Peyer's patch (tissue), 4 donors: ENCODE measurements around the gene ZNF679.

Source experiments
- POLR2A ChIP-seq, 2 donors: fragments of 450-650 bp; IDR thresholded peaks; one replicate each; pipeline ENCODE4 v1.5.1; 2017; ENCODE audit warnings: antibody characterized with exemption in 2 of 2, mild to moderate bottlenecking in 2 of 2, moderate library complexity in 2 of 2
- TF ChIP-seq, protein P1 (sequence below), 6 experiments: fragments of 450-650 bp in 4 of 6; fragments of 200-600 bp in 2 of 6; sonication (generic) in 1 of 6; IDR thresholded peaks; one replicate each; pipeline ENCODE4 v1.5.1; 2017 to 2019; ENCODE audit warnings: antibody characterized with exemption in 6 of 6, mild to moderate bottlenecking in 3 of 6, moderate library complexity in 1 of 6

DNA sequence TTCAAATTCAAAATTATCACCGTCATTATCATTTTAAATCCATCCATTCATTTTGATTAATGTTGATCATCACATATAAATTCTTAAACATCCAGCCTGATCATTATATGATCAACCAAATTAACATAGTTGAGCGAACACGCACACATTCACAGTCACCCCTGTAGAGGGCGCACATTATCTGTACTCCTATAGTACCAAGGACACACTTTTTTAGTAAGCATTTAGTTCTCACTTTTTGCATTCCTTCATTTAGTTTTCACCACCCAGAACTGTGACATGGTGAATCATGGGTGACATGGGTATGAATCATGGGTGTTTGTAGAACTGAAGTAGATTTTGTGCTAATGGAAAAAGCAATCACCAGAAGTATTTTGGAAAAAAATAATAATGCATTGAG lies 47.3 kb upstream of the ZNF679 start:
- TF ChIP-seq, protein P1, sequence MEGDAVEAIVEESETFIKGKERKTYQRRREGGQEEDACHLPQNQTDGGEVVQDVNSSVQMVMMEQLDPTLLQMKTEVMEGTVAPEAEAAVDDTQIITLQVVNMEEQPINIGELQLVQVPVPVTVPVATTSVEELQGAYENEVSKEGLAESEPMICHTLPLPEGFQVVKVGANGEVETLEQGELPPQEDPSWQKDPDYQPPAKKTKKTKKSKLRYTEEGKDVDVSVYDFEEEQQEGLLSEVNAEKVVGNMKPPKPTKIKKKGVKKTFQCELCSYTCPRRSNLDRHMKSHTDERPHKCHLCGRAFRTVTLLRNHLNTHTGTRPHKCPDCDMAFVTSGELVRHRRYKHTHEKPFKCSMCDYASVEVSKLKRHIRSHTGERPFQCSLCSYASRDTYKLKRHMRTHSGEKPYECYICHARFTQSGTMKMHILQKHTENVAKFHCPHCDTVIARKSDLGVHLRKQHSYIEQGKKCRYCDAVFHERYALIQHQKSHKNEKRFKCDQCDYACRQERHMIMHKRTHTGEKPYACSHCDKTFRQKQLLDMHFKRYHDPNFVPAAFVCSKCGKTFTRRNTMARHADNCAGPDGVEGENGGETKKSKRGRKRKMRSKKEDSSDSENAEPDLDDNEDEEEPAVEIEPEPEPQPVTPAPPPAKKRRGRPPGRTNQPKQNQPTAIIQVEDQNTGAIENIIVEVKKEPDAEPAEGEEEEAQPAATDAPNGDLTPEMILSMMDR (IDR thresholded peaks at IDR 0.05) = no peak
- TF ChIP-seq POLR2A (IDR thresholded peaks at IDR 0.05) = no peak
